ENCODE data around the gene PIK3CG. TPM values are rescaled to one million over a fixed set of nuclear protein-coding genes. Genes with fewer than 3 reads are reported as not detected.

The PIK3CG gene
- total RNA-seq, 4 donors from 2014 or later: 1.4 to 4.0 (median 2.5) TPM

GRCh38 chr7:106944035-106944665 is 79.1 kb downstream of the PIK3CG start:
- WGBS, 2 donors (ENCODE audit: low coverage in 1 of 2): 72 to 82% methylated on average over 7 to 8 of the region's 9 CpGs

GRCh38 chr7:106947244-106947728 is 82.2 kb downstream of the PIK3CG start:
- Histone ChIP-seq H3K9me3 (no peaks in the 10 kb centered on the region), H3K4me1 (peaks cover 0 to 29% (median 1%) of the 10 kb centered on the region in 3 donors), H3K4me3 (no peak overlapping the region), H3K27ac (no peak overlapping the region), H3K27me3 (no peaks in the 10 kb centered on the region), H3K36me3 (no peaks in the 10 kb centered on the region)
- TF ChIP-seq CTCF (IDR thresholded peaks at IDR 0.05): peak; percentile 48 to 84 (median 77)
- no peak for TF ChIP-seq POLR2A (IDR thresholded peaks at IDR 0.05)
- peak; percentile 75 for ATAC-seq
- 0% methylated on average over 1 of the region's 1 CpG; no CpG with 5 or more reads in 1 of the 2 donors for WGBS, 2 donors (ENCODE audit: low coverage in 1 of 2)

More at GRCh38 chr7:106944035-106944665, 79.1 kb downstream of the PIK3CG start:
- no peaks in the 10 kb centered on the region for H3K27me3 ChIP-seq
- H3K9me3 ChIP-seq: no peaks in the 10 kb centered on the region
- ATAC-seq: no peak
- H3K4me1 ChIP-seq: peaks cover 0 to 7% (median 0%) of the 10 kb centered on the region in 3 donors
- H3K36me3 ChIP-seq: no peaks in the 10 kb centered on the region
- no peak overlapping the region for H3K27ac ChIP-seq
- no peak overlapping the region for H3K4me3 ChIP-seq
- TF ChIP-seq EP300 (IDR thresholded peaks at IDR 0.05): no peak
- TF ChIP-seq CTCF (IDR thresholded peaks at IDR 0.05): no peak
- no peak for TF ChIP-seq POLR2A (IDR thresholded peaks at IDR 0.05)

GRCh38 chr7:106952001-106952657 is 87.0 kb downstream of the PIK3CG start:
- WGBS, 2 donors (ENCODE audit: low coverage in 1 of 2): 13 to 32% methylated on average over 2 to 7 of the region's 7 CpGs
- Histone ChIP-seq H3K4me3 (no peak overlapping the region), H3K27me3 (no peaks in the 10 kb centered on the region), H3K4me1 (peaks cover 0 to 40% (median 4%) of the 10 kb centered on the region in 3 donors), H3K27ac (peak overlapping the region in 3 of 4 donors; percentile 4 to 54 (median 46)), H3K36me3 (no peaks in the 10 kb centered on the region), H3K9me3 (no peaks in the 10 kb centered on the region)
- no peak for ATAC-seq
- TF ChIP-seq CTCF (IDR thresholded peaks at IDR 0.05) (no peak), POLR2AphosphoS5 (IDR thresholded peaks at IDR 0.05) (no peak), EP300 (IDR thresholded peaks at IDR 0.05) (no peak), POLR2A (IDR thresholded peaks at IDR 0.05) (no peak)

GRCh38 chr7:106952658-106953231 is 87.7 kb downstream of the PIK3CG start:
- H3K4me3 ChIP-seq: no peak overlapping the region
- no peaks in the 10 kb centered on the region for H3K9me3 ChIP-seq
- no peaks in the 10 kb centered on the region for H3K36me3 ChIP-seq
- peak; percentile 74 for ATAC-seq
- H3K4me1 ChIP-seq: peaks cover 0 to 34% (median 4%) of the 10 kb centered on the region in 3 donors
- H3K27me3 ChIP-seq: no peaks in the 10 kb centered on the region
- WGBS, 2 donors (ENCODE audit: low coverage in 1 of 2): 26 to 50% methylated on average over 1 to 3 of the region's 5 CpGs
- H3K27ac ChIP-seq: peak overlapping the region in 2 of 4 donors; percentile 46 to 54
- TF ChIP-seq CTCF (IDR thresholded peaks at IDR 0.05): no peak
- no peak for TF ChIP-seq POLR2A (IDR thresholded peaks at IDR 0.05)
- no peak for TF ChIP-seq POLR2AphosphoS5 (IDR thresholded peaks at IDR 0.05)
- no peak for TF ChIP-seq EP300 (IDR thresholded peaks at IDR 0.05)
